NOMO-1 (cell line): ENCODE results near the gene CENPT.

Experiments used
- DNase-seq, 2 experiments: peaks; one replicate each; lab custom pipeline; 2025; ENCODE audit not compliant: unreplicated experiment in 2 of 2; lab: John Stamatoyannopoulos, UW

The CENPT gene

GRCh38 chr16:67779256-67780014 lies 68.1 kb downstream of the CENPT start:
- no peak for DNase-seq
